GM10266 (cell line): Measurements from ENCODE around the gene DYDC2.

Experiments used
- DNase-seq: peaks from one replicate; pipeline ENCODE4 v3.0.0; 2012; ENCODE audit errors: extremely low spot score
- TF ChIP-seq, protein P1 (sequence below): IDR thresholded peaks from 2 replicates; pipeline ENCODE4 v1.5.1; 2012; ENCODE audit warnings: mild to moderate bottlenecking, low read depth; ENCODE audit not compliant: control insufficient read depth, insufficient read depth; ENCODE audit errors: missing control alignments

DYDC2 gene

DNA sequence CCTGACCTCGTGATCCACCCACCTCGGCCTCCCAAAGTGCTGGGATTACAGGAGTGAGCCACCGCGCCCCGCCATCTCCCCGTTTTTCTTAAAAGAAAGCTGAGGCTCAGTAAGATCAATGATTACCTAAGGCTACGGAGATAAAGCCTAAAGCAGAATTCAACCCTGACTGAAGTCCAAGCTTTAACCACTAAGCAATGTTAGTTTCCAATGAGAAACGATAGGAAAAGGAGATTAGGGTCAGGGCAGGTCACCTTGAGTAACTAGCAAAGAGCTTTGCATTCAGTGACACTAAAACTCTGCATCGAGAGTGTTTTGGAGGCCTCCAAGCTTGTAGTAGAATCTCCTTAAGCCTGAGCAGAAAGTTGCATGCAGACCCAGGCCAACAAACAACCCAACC is 34.2 kb downstream of the DYDC2 start:
- no peak for DNase-seq
- TF ChIP-seq, protein P1, sequence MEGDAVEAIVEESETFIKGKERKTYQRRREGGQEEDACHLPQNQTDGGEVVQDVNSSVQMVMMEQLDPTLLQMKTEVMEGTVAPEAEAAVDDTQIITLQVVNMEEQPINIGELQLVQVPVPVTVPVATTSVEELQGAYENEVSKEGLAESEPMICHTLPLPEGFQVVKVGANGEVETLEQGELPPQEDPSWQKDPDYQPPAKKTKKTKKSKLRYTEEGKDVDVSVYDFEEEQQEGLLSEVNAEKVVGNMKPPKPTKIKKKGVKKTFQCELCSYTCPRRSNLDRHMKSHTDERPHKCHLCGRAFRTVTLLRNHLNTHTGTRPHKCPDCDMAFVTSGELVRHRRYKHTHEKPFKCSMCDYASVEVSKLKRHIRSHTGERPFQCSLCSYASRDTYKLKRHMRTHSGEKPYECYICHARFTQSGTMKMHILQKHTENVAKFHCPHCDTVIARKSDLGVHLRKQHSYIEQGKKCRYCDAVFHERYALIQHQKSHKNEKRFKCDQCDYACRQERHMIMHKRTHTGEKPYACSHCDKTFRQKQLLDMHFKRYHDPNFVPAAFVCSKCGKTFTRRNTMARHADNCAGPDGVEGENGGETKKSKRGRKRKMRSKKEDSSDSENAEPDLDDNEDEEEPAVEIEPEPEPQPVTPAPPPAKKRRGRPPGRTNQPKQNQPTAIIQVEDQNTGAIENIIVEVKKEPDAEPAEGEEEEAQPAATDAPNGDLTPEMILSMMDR, result no peak

DNA sequence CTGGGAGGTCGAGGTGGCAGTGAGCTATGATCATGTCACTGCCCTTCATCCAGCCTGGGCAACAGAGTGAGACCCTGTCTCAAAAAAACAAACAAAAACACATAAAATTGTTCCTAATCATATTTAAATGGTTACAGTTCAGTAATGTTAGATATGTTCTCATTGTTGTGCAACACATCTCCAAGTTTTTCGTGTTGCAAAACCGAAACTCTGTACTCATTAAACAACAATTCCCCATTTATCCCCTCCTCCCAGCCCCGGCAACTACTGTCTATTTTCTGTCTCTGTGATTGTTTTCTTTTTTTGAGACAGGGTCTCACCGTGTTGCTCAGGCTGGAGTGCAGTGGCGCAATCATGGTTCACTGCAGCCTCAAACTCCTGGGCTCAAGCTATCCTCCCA is 35.7 kb downstream of the DYDC2 start:
- no peak for DNase-seq
- TF ChIP-seq, protein P1, result no peak

GRCh38 chr10:80394358-80394916 is 37.9 kb downstream of the DYDC2 start:
- TF ChIP-seq, protein P1, result no peak
- no peak for DNase-seq

- DNase-seq, result no peak
- TF ChIP-seq, protein P1, result no peak
Observed at GRCh38 chr10:80397014-80397413, 40.4 kb downstream of the DYDC2 start.

DNA sequence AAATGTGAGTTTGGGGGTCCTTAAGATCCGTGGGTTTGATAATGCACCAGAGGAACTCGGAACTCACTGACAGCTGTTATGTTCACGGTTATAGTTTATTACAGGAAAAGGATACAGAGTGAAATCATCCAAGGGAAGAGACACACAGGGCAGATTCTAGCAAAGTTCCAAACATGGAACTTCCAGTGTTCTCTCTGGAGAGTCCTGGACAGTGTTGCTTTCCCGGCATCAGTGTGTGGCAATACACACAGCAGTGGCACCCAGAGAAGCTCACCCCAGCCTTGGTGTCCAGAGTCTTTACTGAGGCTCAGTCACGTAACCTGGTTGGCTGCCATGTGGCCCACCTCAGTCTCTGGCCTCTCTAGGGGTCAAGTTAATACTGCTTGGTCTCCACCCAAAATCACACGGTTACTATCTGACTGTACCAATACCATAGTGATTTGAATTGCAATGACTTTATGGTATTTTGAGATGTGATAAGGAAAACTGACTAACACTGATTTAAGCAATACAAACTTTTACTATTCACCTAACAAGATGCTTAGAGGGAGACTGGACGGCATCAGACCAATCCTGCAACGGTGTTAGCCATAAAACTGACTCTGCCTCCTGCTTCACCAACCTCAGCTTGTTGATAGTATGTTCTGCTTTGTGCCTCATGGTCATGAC is 43.7 kb downstream of the DYDC2 start:
- no peak for DNase-seq
- TF ChIP-seq, protein P1, result no peak

DNA sequence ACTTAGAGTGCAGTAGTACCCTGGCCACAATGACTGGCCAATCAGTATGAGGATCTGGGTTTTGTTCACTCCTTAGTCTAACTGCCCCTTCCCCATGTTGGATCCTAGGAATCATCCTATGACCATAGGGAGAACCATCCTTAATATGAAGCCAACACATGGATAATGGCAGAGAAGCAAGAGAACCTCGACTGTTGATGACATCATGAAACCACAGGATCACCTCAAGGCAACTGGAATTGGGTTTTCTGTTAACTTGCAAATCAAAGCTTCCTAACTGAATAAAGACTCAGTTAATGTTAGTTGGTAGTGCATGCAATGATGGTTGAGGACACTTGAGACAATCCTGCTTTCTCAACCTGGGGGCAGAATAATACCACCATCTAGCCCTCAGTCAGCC is 48.5 kb downstream of the DYDC2 start:
- TF ChIP-seq, protein P1, result no peak
- DNase-seq, result no peak

DNA sequence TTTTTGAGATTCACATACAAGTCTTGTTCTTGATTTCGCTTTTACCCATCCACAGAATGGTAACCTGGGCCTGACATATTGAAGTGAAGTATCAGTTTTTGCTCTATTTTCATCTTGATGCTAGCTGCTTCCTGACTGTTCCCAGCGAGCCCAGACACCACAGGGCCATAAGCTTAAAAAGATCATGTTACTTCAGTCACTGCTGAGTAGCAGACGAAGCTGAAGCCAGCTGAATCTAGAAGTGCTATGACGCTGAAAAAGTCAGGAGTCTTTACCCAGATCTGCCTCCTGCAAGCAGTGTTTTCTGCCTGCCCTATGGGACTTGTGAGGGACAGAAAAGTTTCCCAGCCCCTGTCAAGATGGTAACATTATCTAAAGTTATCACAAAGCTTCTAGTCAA is 49.0 kb downstream of the DYDC2 start:
- TF ChIP-seq, protein P1, result no peak
- no peak for DNase-seq
